ENCODE measurements around the gene F12.

F12 gene

GRCh38 chr5:177448244-177448950 is 39.0 kb upstream of the F12 start:
- Histone ChIP-seq H4K8ac (ENCODE audit: low read depth, low read length) (no peak overlapping the region), H3K14ac (ENCODE audit: low read length) (no peak overlapping the region)
- no CpG with 5 or more reads among the region's 6 CpGs for WGBS (ENCODE audit: extremely low coverage, insufficient coverage, insufficient read length)

GRCh38 chr5:177447611-177448243 is 38.4 kb upstream of the F12 start:
- H4K12ac ChIP-seq (ENCODE audit: low read depth, low read length): no peak overlapping the region
- WGBS (ENCODE audit: extremely low coverage, insufficient coverage, insufficient read length): no CpG with 5 or more reads among the region's 23 CpGs
- no peak overlapping the region for H3K27ac ChIP-seq (ENCODE audit: low read depth, low read length)

More at GRCh38 chr5:177448244-177448950, 39.0 kb upstream of the F12 start:
- no peak overlapping the region for H3K23ac ChIP-seq (ENCODE audit: low read length)
- H2BK5ac ChIP-seq (ENCODE audit: low read depth, low read length, poor library complexity): no peak overlapping the region
- H2AFZ ChIP-seq (ENCODE audit: insufficient read depth, low read length, poor library complexity): no peak overlapping the region
- H3K4me1 ChIP-seq (ENCODE audit: control insufficient read depth in 1 of 2, insufficient read depth in 2 of 2, low read length in 2 of 2): peaks cover 5 to 15% of the 10 kb centered on the region in 2 experiments
- no peak for DNase-seq
- H3K4me2 ChIP-seq (ENCODE audit: low read length): no peak overlapping the region
- no peak overlapping the region for H4K91ac ChIP-seq (ENCODE audit: low read depth, low read length)
- no peak overlapping the region for H3K27ac ChIP-seq (ENCODE audit: low read depth, low read length)
- no peaks in the 10 kb centered on the region for H3K36me3 ChIP-seq (ENCODE audit: control insufficient read depth in 1 of 2, insufficient read depth in 2 of 2, low read length in 2 of 2)
- no peak overlapping the region for H2BK12ac ChIP-seq (ENCODE audit: low read length)
- no peak overlapping the region for H3K18ac ChIP-seq (ENCODE audit: low read length)
- no peak overlapping the region for H3K9ac ChIP-seq (ENCODE audit: low read length)
- H3K9me3 ChIP-seq (ENCODE audit: insufficient read depth, low read depth, low read length): peaks cover 6% of the 10 kb centered on the region
- H4K12ac ChIP-seq (ENCODE audit: low read depth, low read length): no peak overlapping the region
- H3K27me3 ChIP-seq (ENCODE audit: insufficient read depth, low read length): peaks cover 6% of the 10 kb centered on the region
- H3K4me3 ChIP-seq (ENCODE audit: low read depth, low read length): no peak overlapping the region
- H2BK120ac ChIP-seq (ENCODE audit: insufficient read depth, low read length, poor library complexity): no peak overlapping the region
- H3K4ac ChIP-seq (ENCODE audit: low read depth, low read length): no peak overlapping the region
- peaks cover 2% of the 10 kb centered on the region for H3K79me1 ChIP-seq (ENCODE audit: low read length)
- H2AK5ac ChIP-seq (ENCODE audit: low read length): no peak overlapping the region
- no peaks in the 10 kb centered on the region for H3K79me2 ChIP-seq (ENCODE audit: control insufficient read depth, insufficient read depth, low read length, poor library complexity)

GRCh38 chr5:177447066-177447610 is 37.8 kb upstream of the F12 start:
- Histone ChIP-seq H3K27me3 (ENCODE audit: insufficient read depth, low read length) (peaks cover 6% of the 10 kb centered on the region), H3K4me1 (ENCODE audit: control insufficient read depth in 1 of 2, insufficient read depth in 2 of 2, low read length in 2 of 2) (peaks cover 5 to 15% of the 10 kb centered on the region in 2 experiments), H3K23ac (ENCODE audit: low read length) (no peak overlapping the region), H3K27ac (ENCODE audit: low read depth, low read length) (no peak overlapping the region), H3K4me2 (ENCODE audit: low read length) (peak overlapping the region; percentile 94), H2AK5ac (ENCODE audit: low read length) (no peak overlapping the region), H2BK5ac (ENCODE audit: low read depth, low read length, poor library complexity) (no peak overlapping the region), H2BK120ac (ENCODE audit: insufficient read depth, low read length, poor library complexity) (no peak overlapping the region), H3K18ac (ENCODE audit: low read length) (no peak overlapping the region), H3K14ac (ENCODE audit: low read length) (no peak overlapping the region), H3K36me3 (ENCODE audit: control insufficient read depth in 1 of 2, insufficient read depth in 2 of 2, low read length in 2 of 2) (peaks cover 2 to 4% of the 10 kb centered on the region in 2 experiments), H3K79me2 (ENCODE audit: control insufficient read depth, insufficient read depth, low read length, poor library complexity) (no peaks in the 10 kb centered on the region), H3K9ac (ENCODE audit: low read length) (no peak overlapping the region), H3K79me1 (ENCODE audit: low read length) (peaks cover 2% of the 10 kb centered on the region), H3K4me3 (ENCODE audit: low read depth, low read length) (peak overlapping the region; percentile 78), H4K8ac (ENCODE audit: low read depth, low read length) (peak overlapping the region; percentile 3), H4K12ac (ENCODE audit: low read depth, low read length) (no peak overlapping the region), H2AFZ (ENCODE audit: insufficient read depth, low read length, poor library complexity) (no peak overlapping the region), H3K9me3 (ENCODE audit: insufficient read depth, low read depth, low read length) (peaks cover 6% of the 10 kb centered on the region), H4K91ac (ENCODE audit: low read depth, low read length) (no peak overlapping the region), H3K4ac (ENCODE audit: low read depth, low read length) (no peak overlapping the region), H2BK12ac (ENCODE audit: low read length) (no peak overlapping the region)
- no peak for DNase-seq
- WGBS (ENCODE audit: extremely low coverage, insufficient coverage, insufficient read length): no CpG with 5 or more reads among the region's 52 CpGs

More at GRCh38 chr5:177447611-177448243, 38.4 kb upstream of the F12 start:
- H2BK120ac ChIP-seq (ENCODE audit: insufficient read depth, low read length, poor library complexity): no peak overlapping the region
- no peak overlapping the region for H3K14ac ChIP-seq (ENCODE audit: low read length)
- H4K91ac ChIP-seq (ENCODE audit: low read depth, low read length): no peak overlapping the region
- no peak overlapping the region for H3K4me3 ChIP-seq (ENCODE audit: low read depth, low read length)
- H3K4me2 ChIP-seq (ENCODE audit: low read length): peak overlapping the region; percentile 25
- no peak overlapping the region for H3K9ac ChIP-seq (ENCODE audit: low read length)
- H3K4ac ChIP-seq (ENCODE audit: low read depth, low read length): no peak overlapping the region
- no peak overlapping the region for H2BK5ac ChIP-seq (ENCODE audit: low read depth, low read length, poor library complexity)
- no peak overlapping the region for H3K23ac ChIP-seq (ENCODE audit: low read length)
- peaks cover 2% of the 10 kb centered on the region for H3K79me1 ChIP-seq (ENCODE audit: low read length)
- H4K8ac ChIP-seq (ENCODE audit: low read depth, low read length): no peak overlapping the region
- H2BK12ac ChIP-seq (ENCODE audit: low read length): no peak overlapping the region
- H2AFZ ChIP-seq (ENCODE audit: insufficient read depth, low read length, poor library complexity): no peak overlapping the region
- no peaks in the 10 kb centered on the region for H3K36me3 ChIP-seq (ENCODE audit: control insufficient read depth in 1 of 2, insufficient read depth in 2 of 2, low read length in 2 of 2)
- peaks cover 5 to 15% of the 10 kb centered on the region in 2 experiments for H3K4me1 ChIP-seq (ENCODE audit: control insufficient read depth in 1 of 2, insufficient read depth in 2 of 2, low read length in 2 of 2)
- peaks cover 6% of the 10 kb centered on the region for H3K9me3 ChIP-seq (ENCODE audit: insufficient read depth, low read depth, low read length)
- H2AK5ac ChIP-seq (ENCODE audit: low read length): no peak overlapping the region
- DNase-seq: no peak
- H3K18ac ChIP-seq (ENCODE audit: low read length): no peak overlapping the region
- peaks cover 6% of the 10 kb centered on the region for H3K27me3 ChIP-seq (ENCODE audit: insufficient read depth, low read length)
- no peaks in the 10 kb centered on the region for H3K79me2 ChIP-seq (ENCODE audit: control insufficient read depth, insufficient read depth, low read length, poor library complexity)

GRCh38 chr5:177446200-177447065 is 37.1 kb upstream of the F12 start, which contains the start of gene PRR7:
TSS of gene PRR7 (plus strand) at chr5:177446814. CDS start at chr5:177455068, 8,254 bp downstream.
- Histone ChIP-seq H3K4ac (ENCODE audit: low read depth, low read length) (no peak within 1 kb of the TSS), H3K4me1 (ENCODE audit: control insufficient read depth in 1 of 2, insufficient read depth in 2 of 2, low read length in 2 of 2) (peaks cover 5 to 15% of the 10 kb centered on the region in 2 experiments), H2AK5ac (ENCODE audit: low read length) (no peak within 1 kb of the TSS), H3K79me2 (ENCODE audit: control insufficient read depth, insufficient read depth, low read length, poor library complexity) (no peaks in the 10 kb centered on the region), H2AFZ (ENCODE audit: insufficient read depth, low read length, poor library complexity) (peak within 1 kb of the TSS; percentile 43), H3K4me2 (ENCODE audit: low read length) (peak within 1 kb of the TSS; percentile 94), H3K79me1 (ENCODE audit: low read length) (peaks cover 2% of the 10 kb centered on the region), H4K12ac (ENCODE audit: low read depth, low read length) (peak within 1 kb of the TSS; percentile 6), H3K14ac (ENCODE audit: low read length) (peak within 1 kb of the TSS; percentile 15), H3K18ac (ENCODE audit: low read length) (no peak within 1 kb of the TSS), H2BK120ac (ENCODE audit: insufficient read depth, low read length, poor library complexity) (no peak within 1 kb of the TSS), H3K27ac (ENCODE audit: low read depth, low read length) (no peak within 1 kb of the TSS), H2BK12ac (ENCODE audit: low read length) (no peak within 1 kb of the TSS), H3K36me3 (ENCODE audit: control insufficient read depth in 1 of 2, insufficient read depth in 2 of 2, low read length in 2 of 2) (peaks cover 8 to 11% of the 10 kb centered on the region in 2 experiments), H4K91ac (ENCODE audit: low read depth, low read length) (no peak within 1 kb of the TSS), H3K9ac (ENCODE audit: low read length) (no peak within 1 kb of the TSS), H2BK5ac (ENCODE audit: low read depth, low read length, poor library complexity) (no peak within 1 kb of the TSS), H3K9me3 (ENCODE audit: insufficient read depth, low read depth, low read length) (peaks cover 6% of the 10 kb centered on the region), H3K27me3 (ENCODE audit: insufficient read depth, low read length) (peaks cover 6% of the 10 kb centered on the region), H3K4me3 (ENCODE audit: low read depth, low read length) (peak within 1 kb of the TSS; percentile 78), H4K8ac (ENCODE audit: low read depth, low read length) (peak within 1 kb of the TSS; percentile 10), H3K23ac (ENCODE audit: low read length) (no peak within 1 kb of the TSS)
- WGBS (ENCODE audit: extremely low coverage, insufficient coverage, insufficient read length): no CpG with 5 or more reads among the region's 89 CpGs
- peak in 1 of 2 donors; percentile 58 for DNase-seq
